ENCODE results near the gene AGFG2.
"Not testable (repeated sequence)": the region's sequence is repeated elsewhere in the genome, so short reads cannot be mapped to it uniquely, and the experiment has no call there.

GRCh38 chr7:100523192-100523591, 15.8 kb upstream of the AGFG2 start:
- TF ChIP-seq POLR2A (IDR thresholded peaks at IDR 0.05) = not testable (repeated sequence)
- TF ChIP-seq, protein P1, sequence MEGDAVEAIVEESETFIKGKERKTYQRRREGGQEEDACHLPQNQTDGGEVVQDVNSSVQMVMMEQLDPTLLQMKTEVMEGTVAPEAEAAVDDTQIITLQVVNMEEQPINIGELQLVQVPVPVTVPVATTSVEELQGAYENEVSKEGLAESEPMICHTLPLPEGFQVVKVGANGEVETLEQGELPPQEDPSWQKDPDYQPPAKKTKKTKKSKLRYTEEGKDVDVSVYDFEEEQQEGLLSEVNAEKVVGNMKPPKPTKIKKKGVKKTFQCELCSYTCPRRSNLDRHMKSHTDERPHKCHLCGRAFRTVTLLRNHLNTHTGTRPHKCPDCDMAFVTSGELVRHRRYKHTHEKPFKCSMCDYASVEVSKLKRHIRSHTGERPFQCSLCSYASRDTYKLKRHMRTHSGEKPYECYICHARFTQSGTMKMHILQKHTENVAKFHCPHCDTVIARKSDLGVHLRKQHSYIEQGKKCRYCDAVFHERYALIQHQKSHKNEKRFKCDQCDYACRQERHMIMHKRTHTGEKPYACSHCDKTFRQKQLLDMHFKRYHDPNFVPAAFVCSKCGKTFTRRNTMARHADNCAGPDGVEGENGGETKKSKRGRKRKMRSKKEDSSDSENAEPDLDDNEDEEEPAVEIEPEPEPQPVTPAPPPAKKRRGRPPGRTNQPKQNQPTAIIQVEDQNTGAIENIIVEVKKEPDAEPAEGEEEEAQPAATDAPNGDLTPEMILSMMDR (IDR thresholded peaks at IDR 0.05) = not testable (repeated sequence)
